RWPE1 (cell line): ENCODE results near the gene GPR137B.

ENCODE experiments used
- CTCF ChIA-PET: fragments of 350-600 bp; sonication (Branson Sonifier 250); formaldehyde crosslinking; extraction: SDS; loops from one replicate; lab custom pipeline; 2021; lab: Yijun Ruan, JAX
- POLR2A ChIA-PET: fragments of 400-600 bp; formaldehyde crosslinking; extraction: SDS; loops from one replicate; lab custom pipeline; 2020; ENCODE audit warnings: antibody characterized with exemption; ENCODE audit not compliant: low non-redundant PET; lab: Yijun Ruan, JAX
- DNase-seq: peaks from one replicate; pipeline ENCODE4 v3.0.0; 2012; ENCODE audit warnings: low spot score
- H3K27ac ChIP-seq: fragments of 450-650 bp; 2 replicates; pipeline ENCODE4 v1.5.1; 2017
- CTCF ChIP-seq: fragments of 450-650 bp; conservative IDR thresholded peaks from 2 replicates; pipeline ENCODE4 v1.5.1; 2017; ENCODE audit warnings: low read depth, mild to moderate bottlenecking

Gene GPR137B

GRCh38 chr1:236150986-236151385, 8.6 kb downstream of the GPR137B start:
- no peak overlapping the region for H3K27ac ChIP-seq
- no peak for TF ChIP-seq CTCF
- CTCF ChIA-PET = no interaction called here
- no peak for DNase-seq
- POLR2A ChIA-PET = interaction anchor here (0.7 kb wide), 1 partner anchor 290 kb away, joined by 9 read pairs; no protein-coding TSS in a partner anchor

- CTCF ChIA-PET = no interaction called here
- DNase-seq = no peak
Observed at GRCh38 chr1:236151739-236152424, 9.5 kb downstream of the GPR137B start.

GRCh38 chr1:236154126-236154525, 11.8 kb downstream of the GPR137B start:
- DNase-seq = no peak
- POLR2A ChIA-PET = no interaction called here
- no peak for TF ChIP-seq CTCF
- CTCF ChIA-PET = interaction anchor here (0.6 kb wide), 2 partner anchors 15 to 41 kb away, joined by 3 to 5 read pairs; no protein-coding TSS in a partner anchor
- no peak overlapping the region for H3K27ac ChIP-seq

More at GRCh38 chr1:236151739-236152424, 9.5 kb downstream of the GPR137B start:
- POLR2A ChIA-PET = no interaction called here
- TF ChIP-seq CTCF = no peak
- H3K27ac ChIP-seq = no peak overlapping the region

GRCh38 chr1:236154671-236155398, 12.5 kb downstream of the GPR137B start:
- no peak overlapping the region for H3K27ac ChIP-seq
- no peak for TF ChIP-seq CTCF
- CTCF ChIA-PET = interaction anchor here (0.6 kb wide), 1 partner anchor 42 kb away, joined by 3 read pairs; no protein-coding TSS in a partner anchor
- DNase-seq = no peak
- POLR2A ChIA-PET = no interaction called here

GRCh38 chr1:236155399-236155767, 13.0 kb downstream of the GPR137B start:
- CTCF ChIA-PET = interaction anchor here (0.6 kb wide), 1 partner anchor 991 kb away, joined by 3 read pairs; no protein-coding TSS in a partner anchor
- no peak overlapping the region for H3K27ac ChIP-seq
- DNase-seq = no peak
- no peak for TF ChIP-seq CTCF
- POLR2A ChIA-PET = no interaction called here

GRCh38 chr1:236155841-236156503, 13.6 kb downstream of the GPR137B start:
- H3K27ac ChIP-seq = no peak overlapping the region
- CTCF ChIA-PET = interaction anchor here (0.6 kb wide), 1 partner anchor 991 kb away, joined by 3 read pairs; no protein-coding TSS in a partner anchor
- POLR2A ChIA-PET = no interaction called here
- no peak for DNase-seq
- TF ChIP-seq CTCF = no peak
